Activated CD4-positive, alpha-beta T cell treated with anti-CD3 and anti-CD28 coated beads, Interleukin-2, amount 10 ng/mL, durations not matched to agents 7 days and 5 days (primary cell): Measurements from ENCODE around the gene KPNA1. TPM values are rescaled to one million over a fixed set of nuclear protein-coding genes. Genes with fewer than 3 reads are reported as not detected.

Source experiments
- CTCF ChIA-PET: fragments of 350-600 bp; sonication (Branson Sonifier 250); formaldehyde crosslinking; loops from one replicate; lab custom pipeline; 2021; ENCODE audit warnings: antibody characterized with exemption; lab: Charles Lee
- POLR2A ChIA-PET: fragments of 350-600 bp; sonication (Branson Sonifier 250); formaldehyde crosslinking; loops from one replicate; lab custom pipeline; 2021; ENCODE audit warnings: antibody characterized with exemption; lab: Charles Lee
- DNase-seq: peaks from one replicate; pipeline ENCODE4 v3.0.0-alpha.2; 2020
- H3K27ac Mint-ChIP-seq: one replicate; pipeline ENCODE4 v1.8.0; 2021; ENCODE audit warnings: mild to moderate bottlenecking, moderate library complexity, mixed read lengths
- H3K27me3 Mint-ChIP-seq: one replicate; pipeline ENCODE4 v1.8.0; 2021; ENCODE audit warnings: mixed read lengths
- H3K36me3 Mint-ChIP-seq: one replicate; pipeline ENCODE4 v1.8.0; 2021; ENCODE audit warnings: low read depth, mixed read lengths
- H3K4me1 Mint-ChIP-seq: one replicate; pipeline ENCODE4 v1.8.0; 2021; ENCODE audit warnings: mixed read lengths
- H3K4me3 Mint-ChIP-seq: one replicate; pipeline ENCODE4 v1.8.0; 2021; ENCODE audit warnings: mild to moderate bottlenecking, moderate library complexity, mixed read lengths
- H3K9me3 Mint-ChIP-seq: one replicate; pipeline ENCODE4 v1.8.0; 2021; ENCODE audit warnings: mixed read lengths
- total RNA-seq, 2 experiments: library from RNA; stranded (reverse); gene quantifications; one replicate each; pipeline ENCODE4 v1.2.3, GENCODE V29; 2021

Gene KPNA1
- total RNA-seq, 2 experiments from 2014 or later: 48.8 to 53.3 TPM

GRCh38 chr3:122421836-122422235 is 92.9 kb downstream of the KPNA1 start:
- Mint-ChIP-seq H3K36me3 (peaks cover 38% of the 10 kb centered on the region), H3K27me3 (no peaks in the 10 kb centered on the region), H3K27ac (no peak overlapping the region), H3K4me1 (peaks cover 14% of the 10 kb centered on the region), H3K9me3 (no peaks in the 10 kb centered on the region), H3K4me3 (no peak overlapping the region)
- CTCF ChIA-PET: no interaction called here
- POLR2A ChIA-PET: no interaction called here
- no peak for DNase-seq

- POLR2A ChIA-PET: no interaction called here
- no peaks in the 10 kb centered on the region for H3K9me3 Mint-ChIP-seq
- H3K27ac Mint-ChIP-seq: no peak overlapping the region
- H3K36me3 Mint-ChIP-seq: peaks cover 34% of the 10 kb centered on the region
- H3K4me1 Mint-ChIP-seq: peaks cover 17% of the 10 kb centered on the region
- no peak for DNase-seq
- no peak overlapping the region for H3K4me3 Mint-ChIP-seq
- no peaks in the 10 kb centered on the region for H3K27me3 Mint-ChIP-seq
- CTCF ChIA-PET: no interaction called here
These were observed 93.6 kb downstream of the KPNA1 start for GRCh38 chr3:122421101-122421500.

- ChIA-PET CTCF (interaction anchor here (0.6 to 4.0 kb wide), 7 partner anchors 10 to 765 kb away, joined by 3 to 14 read pairs (median 4); partner anchors contain the start of genes DTX3L, FAM162A, MIX23 and PARP9), POLR2A (no interaction called here)
- H3K9me3 Mint-ChIP-seq: no peaks in the 10 kb centered on the region
- peaks cover 42% of the 10 kb centered on the region for H3K4me1 Mint-ChIP-seq
- DNase-seq: no peak
- H3K27ac Mint-ChIP-seq: peak overlapping the region; percentile 98
- peak overlapping the region; percentile 87 for H3K4me3 Mint-ChIP-seq
- peaks cover 36% of the 10 kb centered on the region for H3K36me3 Mint-ChIP-seq
- H3K27me3 Mint-ChIP-seq: no peaks in the 10 kb centered on the region
These were observed 97.8 kb downstream of the KPNA1 start for GRCh38 chr3:122416966-122417365.

- Mint-ChIP-seq H3K9me3 (no peaks in the 10 kb centered on the region), H3K4me3 (peak within 1 kb of the TSS; percentile 87), H3K36me3 (peaks cover 33% of the 10 kb centered on the region), H3K4me1 (peaks cover 42% of the 10 kb centered on the region), H3K27ac (peak within 1 kb of the TSS; percentile 98), H3K27me3 (no peaks in the 10 kb centered on the region)
- DNase-seq: peak; percentile 99
- POLR2A ChIA-PET: interaction anchor here (0.6 to 1.2 kb wide), 4 partner anchors 30 to 264 kb away, joined by 4 to 5 read pairs (median 4); partner anchors contain the start of gene FAM162A
- CTCF ChIA-PET: interaction anchor here (0.8 to 4.0 kb wide), 7 partner anchors 9 to 148 kb away, joined by 3 to 14 read pairs (median 4); partner anchors contain the start of genes DTX3L, FAM162A, MIX23 and PARP9
These were observed 98.7 kb downstream of the KPNA1 start, which contains the start of gene WDR5B for GRCh38 chr3:122415762-122416654. TSS of gene WDR5B (minus strand) at chr3:122416062. CDS start at chr3:122415528, 534 bp downstream.

- CTCF ChIA-PET: interaction anchor here (0.9 to 4.0 kb wide), 7 partner anchors 8 to 264 kb away, joined by 3 to 14 read pairs (median 6); partner anchors contain the start of genes DTX3L, FAM162A, MIX23 and PARP9
- POLR2A ChIA-PET: interaction anchor here (0.6 to 1.0 kb wide), 2 partner anchors 29 to 141 kb away, joined by 4 to 5 read pairs; no protein-coding TSS in a partner anchor
- H3K27ac Mint-ChIP-seq: peak overlapping the region; percentile 98
These were observed 99.5 kb downstream of the KPNA1 start for GRCh38 chr3:122415104-122415744.

GRCh38 chr3:122414391-122414790 is 100.3 kb downstream of the KPNA1 start:
- peak overlapping the region; percentile 98 for H3K27ac Mint-ChIP-seq
- no peaks in the 10 kb centered on the region for H3K27me3 Mint-ChIP-seq
- CTCF ChIA-PET: interaction anchor here (1.3 to 4.0 kb wide), 2 partner anchors 21 to 264 kb away, joined by 6 to 12 read pairs; no protein-coding TSS in a partner anchor
- no peaks in the 10 kb centered on the region for H3K9me3 Mint-ChIP-seq
- peaks cover 36% of the 10 kb centered on the region for H3K36me3 Mint-ChIP-seq
- POLR2A ChIA-PET: no interaction called here
- DNase-seq: no peak
- H3K4me3 Mint-ChIP-seq: peak overlapping the region; percentile 87
- H3K4me1 Mint-ChIP-seq: peaks cover 42% of the 10 kb centered on the region

More at GRCh38 chr3:122415104-122415744, 99.5 kb downstream of the KPNA1 start:
- H3K4me3 Mint-ChIP-seq: peak overlapping the region; percentile 87
- H3K27me3 Mint-ChIP-seq: no peaks in the 10 kb centered on the region
- peaks cover 35% of the 10 kb centered on the region for H3K36me3 Mint-ChIP-seq
- H3K9me3 Mint-ChIP-seq: no peaks in the 10 kb centered on the region
- peaks cover 42% of the 10 kb centered on the region for H3K4me1 Mint-ChIP-seq
- DNase-seq: peak; percentile 68

- H3K9me3 Mint-ChIP-seq: no peaks in the 10 kb centered on the region
- no peak overlapping the region for H3K4me3 Mint-ChIP-seq
- no peak for DNase-seq
- peaks cover 30% of the 10 kb centered on the region for H3K4me1 Mint-ChIP-seq
- H3K27ac Mint-ChIP-seq: no peak overlapping the region
- CTCF ChIA-PET: no interaction called here
- POLR2A ChIA-PET: no interaction called here
- H3K36me3 Mint-ChIP-seq: peaks cover 37% of the 10 kb centered on the region
- H3K27me3 Mint-ChIP-seq: no peaks in the 10 kb centered on the region
These were observed 104.1 kb downstream of the KPNA1 start for GRCh38 chr3:122410639-122411038.

GRCh38 chr3:122410111-122410510 is 104.6 kb downstream of the KPNA1 start:
- POLR2A ChIA-PET: no interaction called here

GRCh38 chr3:122409446-122409845 is 105.3 kb downstream of the KPNA1 start:
- DNase-seq: no peak
- ChIA-PET POLR2A (no interaction called here), CTCF (interaction anchor here (0.7 to 1.7 kb wide), 2 partner anchors 25 to 490 kb away, joined by 3 to 6 read pairs; partner anchors contain the start of gene FAM162A)
- Mint-ChIP-seq H3K9me3 (no peaks in the 10 kb centered on the region), H3K4me3 (no peak overlapping the region), H3K36me3 (peaks cover 30% of the 10 kb centered on the region), H3K27me3 (no peaks in the 10 kb centered on the region), H3K4me1 (peaks cover 21% of the 10 kb centered on the region), H3K27ac (no peak overlapping the region)

More at GRCh38 chr3:122410111-122410510, 104.6 kb downstream of the KPNA1 start:
- Mint-ChIP-seq H3K4me3 (no peak overlapping the region), H3K4me1 (peaks cover 27% of the 10 kb centered on the region), H3K27me3 (no peaks in the 10 kb centered on the region), H3K9me3 (no peaks in the 10 kb centered on the region), H3K36me3 (peaks cover 34% of the 10 kb centered on the region), H3K27ac (no peak overlapping the region)
- CTCF ChIA-PET: interaction anchor here (1.7 kb wide), 1 partner anchor 26 kb away, joined by 6 read pairs; the partner anchor contains the start of gene FAM162A
- no peak for DNase-seq

- Mint-ChIP-seq H3K27ac (no peak overlapping the region), H3K4me1 (peaks cover 14% of the 10 kb centered on the region), H3K36me3 (peaks cover 30% of the 10 kb centered on the region), H3K9me3 (no peaks in the 10 kb centered on the region), H3K4me3 (no peak overlapping the region), H3K27me3 (no peaks in the 10 kb centered on the region)
- CTCF ChIA-PET: interaction anchor here (0.6 to 2.2 kb wide), 4 partner anchors 8 to 271 kb away, joined by 3 to 11 read pairs (median 4); partner anchors contain the start of genes MIX23 and WDR5B
- POLR2A ChIA-PET: no interaction called here
- no peak for DNase-seq
These were observed 106.8 kb downstream of the KPNA1 start for GRCh38 chr3:122407946-122408345.

GRCh38 chr3:122406198-122406597 is 108.5 kb downstream of the KPNA1 start:
- H3K27me3 Mint-ChIP-seq: no peaks in the 10 kb centered on the region
- H3K9me3 Mint-ChIP-seq: no peaks in the 10 kb centered on the region
- no peak overlapping the region for H3K27ac Mint-ChIP-seq
- H3K4me1 Mint-ChIP-seq: peaks cover 5% of the 10 kb centered on the region
- POLR2A ChIA-PET: no interaction called here
- CTCF ChIA-PET: interaction anchor here (1.6 to 2.2 kb wide), 2 partner anchors 10 to 13 kb away, joined by 9 to 11 read pairs; partner anchors contain the start of gene WDR5B
- no peak for DNase-seq
- H3K36me3 Mint-ChIP-seq: peaks cover 26% of the 10 kb centered on the region
- no peak overlapping the region for H3K4me3 Mint-ChIP-seq

- Mint-ChIP-seq H3K4me3 (no peak overlapping the region), H3K27ac (no peak overlapping the region), H3K27me3 (no peaks in the 10 kb centered on the region), H3K36me3 (peaks cover 24% of the 10 kb centered on the region), H3K9me3 (no peaks in the 10 kb centered on the region), H3K4me1 (peaks cover 4% of the 10 kb centered on the region)
- ChIA-PET POLR2A (no interaction called here), CTCF (interaction anchor here (0.6 to 1.3 kb wide), 3 partner anchors 12 to 858 kb away, joined by 4 to 6 read pairs (median 5); partner anchors contain the start of gene FAM162A)
- DNase-seq: no peak
These were observed 109.7 kb downstream of the KPNA1 start for GRCh38 chr3:122405015-122405414.
